Activated CD4-positive, alpha-beta T cell treated with anti-CD3 and anti-CD28 coated beads, Interleukin-2, amount 50 U/mL, for 4 hours (primary cell): Measurements from ENCODE around the gene COX8A.

ENCODE experiments used
- DNase-seq, 2 experiments: peaks; one replicate each; pipeline ENCODE4 v3.0.0-alpha.2; 2020

Gene COX8A

DNA sequence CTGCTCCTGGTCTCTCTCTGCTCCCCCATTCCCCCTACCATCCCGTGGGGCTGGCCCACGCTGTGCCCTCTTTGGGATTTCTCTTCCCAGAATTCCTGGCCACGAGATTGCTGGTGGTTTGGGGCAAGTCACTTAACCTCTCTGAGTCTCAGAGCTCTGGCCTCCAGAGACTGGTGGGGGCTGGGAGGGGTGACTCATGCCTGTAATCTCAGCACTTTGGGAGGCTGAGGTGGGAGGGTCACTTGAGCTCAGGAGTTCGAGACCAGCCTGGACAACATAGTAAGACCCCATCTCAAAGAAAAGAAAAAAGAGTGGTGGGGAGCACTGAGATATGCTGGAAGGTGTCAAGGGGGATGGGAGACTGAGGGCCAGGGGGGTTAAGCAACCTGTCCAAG is 30.2 kb downstream of the COX8A start:
- DNase-seq, result no peak

DNA sequence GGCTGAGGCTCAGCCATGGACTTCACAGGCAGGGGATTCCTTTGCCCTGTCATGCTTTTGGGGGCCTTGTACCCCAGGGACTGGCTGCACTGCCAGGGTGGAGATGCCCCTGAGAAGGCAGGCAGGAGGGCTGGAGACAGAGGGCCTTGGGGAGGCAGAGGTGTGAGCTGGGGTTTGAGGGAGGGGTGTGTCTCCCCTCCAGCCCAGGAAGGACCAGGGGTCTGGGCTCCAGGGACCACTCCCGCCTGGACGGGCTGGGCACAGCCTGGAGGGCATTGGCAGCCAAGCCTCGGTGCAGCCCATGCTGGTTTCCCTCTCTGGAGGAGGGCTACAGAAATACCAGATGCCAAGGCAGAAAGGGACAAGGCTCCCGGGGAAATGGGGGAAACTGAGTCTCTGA is 31.3 kb downstream of the COX8A start:
- DNase-seq, result no peak

DNA sequence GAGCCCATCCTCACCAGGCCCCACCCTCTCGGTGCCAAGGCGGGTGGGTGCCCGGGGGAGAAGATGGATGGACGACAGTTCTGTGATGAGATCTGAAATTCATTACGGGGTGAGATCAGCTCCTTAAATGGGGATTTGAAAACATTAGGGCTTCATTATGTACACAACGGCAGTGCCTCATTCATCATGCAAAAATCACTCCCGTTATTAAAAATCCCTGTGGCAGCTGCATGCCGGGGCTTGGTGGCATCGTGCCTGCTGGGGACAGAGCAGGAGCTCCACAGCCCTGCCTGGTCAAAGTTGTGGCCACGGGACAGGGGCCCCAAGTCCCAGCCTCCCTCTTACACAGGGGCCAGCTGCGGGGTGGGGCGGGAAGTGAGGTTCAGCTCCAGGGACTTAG is 32.0 kb downstream of the COX8A start:
- DNase-seq, result no peak

GRCh38 chr11:64007160-64007628 is 32.8 kb downstream of the COX8A start:
- no peak for DNase-seq

DNA sequence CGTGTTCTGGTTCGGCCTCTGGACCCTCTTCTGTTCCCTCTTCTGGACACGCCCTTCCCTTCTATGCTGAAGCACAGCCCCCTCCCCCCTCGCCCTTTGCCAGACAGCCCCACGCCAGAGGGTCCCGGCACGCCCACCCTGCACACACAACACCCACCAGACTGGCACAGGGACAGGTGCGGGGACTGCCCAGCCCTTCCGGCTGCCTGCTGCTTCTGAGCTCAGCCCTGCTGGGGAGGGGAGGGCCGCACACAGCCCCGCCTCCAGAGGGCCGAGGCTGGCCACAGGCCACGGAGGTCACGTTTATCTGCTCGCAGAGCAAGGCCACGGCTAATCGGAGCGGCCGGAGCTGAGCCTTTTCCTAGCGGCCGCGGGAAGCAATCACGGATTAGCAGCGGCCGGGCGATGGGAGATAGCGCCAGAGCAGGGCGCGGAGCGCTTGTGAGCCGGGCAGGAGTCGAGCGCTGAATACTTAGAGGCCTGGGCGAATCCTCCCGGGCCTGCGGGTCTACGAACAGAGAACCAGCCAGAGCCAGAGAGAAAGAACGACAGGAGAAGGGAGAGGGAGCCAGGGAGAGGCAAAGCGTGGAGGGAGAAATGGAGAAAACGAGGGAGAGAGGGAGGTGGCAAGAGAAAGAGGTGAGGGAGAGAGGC is 33.3 kb downstream of the COX8A start:
- no peak for DNase-seq

- DNase-seq, result no peak
Observed at GRCh38 chr11:64008283-64008913, 34.0 kb downstream of the COX8A start.

DNA sequence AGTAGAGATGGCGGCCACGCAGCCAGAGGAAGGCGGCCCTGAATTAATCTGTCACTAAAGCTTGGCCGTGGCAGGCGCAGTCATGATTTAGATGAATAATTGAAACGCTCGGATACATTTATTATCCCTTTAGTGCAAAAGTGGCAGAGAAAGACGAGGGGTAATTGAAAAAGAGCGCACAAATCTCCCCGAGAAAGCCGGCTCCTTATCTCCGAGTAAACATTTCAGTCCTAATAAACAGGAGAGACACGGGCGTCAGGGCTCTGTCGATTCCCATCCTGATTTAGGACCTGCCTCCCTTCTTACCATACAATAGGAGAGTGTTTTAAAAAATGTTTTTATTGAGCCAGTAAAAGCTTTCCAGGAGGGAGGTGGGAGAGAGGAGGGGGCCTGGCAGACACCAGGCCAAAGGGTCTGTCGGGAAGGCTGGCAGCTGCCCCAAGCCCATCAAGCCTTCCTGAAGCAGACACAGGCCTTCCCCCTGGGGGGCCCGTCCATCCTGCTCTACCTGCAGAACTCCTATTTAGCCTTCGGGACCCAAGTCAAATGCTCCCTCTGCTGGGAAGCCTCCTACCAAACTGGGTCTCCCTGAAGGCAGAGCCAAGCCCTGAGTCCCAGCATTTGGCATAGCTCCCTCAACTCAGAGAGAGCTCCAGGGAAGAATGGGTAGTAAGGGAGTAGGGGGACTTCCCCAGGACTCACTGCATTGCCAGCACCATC is 34.7 kb downstream of the COX8A start:
- DNase-seq, result no peak

DNA sequence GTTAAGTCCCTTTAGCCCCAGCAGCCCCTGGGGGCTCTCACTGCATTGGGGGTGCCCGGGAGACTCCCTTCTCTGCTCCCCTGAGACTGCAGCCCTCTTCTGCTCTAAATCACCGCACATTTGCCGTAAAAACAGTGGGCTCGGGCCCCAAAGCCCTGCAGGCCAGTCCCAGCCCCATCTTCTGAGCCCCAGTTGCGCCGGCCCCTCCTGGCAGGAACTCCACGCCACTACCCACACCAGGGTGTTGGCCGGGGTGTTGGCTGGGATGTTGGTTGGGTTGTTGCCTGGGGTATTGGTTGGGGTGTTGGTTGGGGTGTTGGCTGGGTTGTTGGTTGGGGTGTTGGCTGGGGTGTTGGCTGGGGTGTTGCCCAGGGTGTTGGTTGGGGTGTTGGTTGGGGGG is 35.3 kb downstream of the COX8A start:
- DNase-seq, result no peak

GRCh38 chr11:64010783-64011182 is 36.4 kb downstream of the COX8A start:
- no peak for DNase-seq

- DNase-seq, result no peak
Observed at GRCh38 chr11:64011371-64011770, 37.0 kb downstream of the COX8A start.

GRCh38 chr11:64013141-64013896 is 38.9 kb downstream of the COX8A start:
- no peak for DNase-seq

GRCh38 chr11:64014356-64014755 is 39.9 kb downstream of the COX8A start:
- no peak for DNase-seq

GRCh38 chr11:64015510-64015909 is 41.1 kb downstream of the COX8A start:
- no peak for DNase-seq

DNA sequence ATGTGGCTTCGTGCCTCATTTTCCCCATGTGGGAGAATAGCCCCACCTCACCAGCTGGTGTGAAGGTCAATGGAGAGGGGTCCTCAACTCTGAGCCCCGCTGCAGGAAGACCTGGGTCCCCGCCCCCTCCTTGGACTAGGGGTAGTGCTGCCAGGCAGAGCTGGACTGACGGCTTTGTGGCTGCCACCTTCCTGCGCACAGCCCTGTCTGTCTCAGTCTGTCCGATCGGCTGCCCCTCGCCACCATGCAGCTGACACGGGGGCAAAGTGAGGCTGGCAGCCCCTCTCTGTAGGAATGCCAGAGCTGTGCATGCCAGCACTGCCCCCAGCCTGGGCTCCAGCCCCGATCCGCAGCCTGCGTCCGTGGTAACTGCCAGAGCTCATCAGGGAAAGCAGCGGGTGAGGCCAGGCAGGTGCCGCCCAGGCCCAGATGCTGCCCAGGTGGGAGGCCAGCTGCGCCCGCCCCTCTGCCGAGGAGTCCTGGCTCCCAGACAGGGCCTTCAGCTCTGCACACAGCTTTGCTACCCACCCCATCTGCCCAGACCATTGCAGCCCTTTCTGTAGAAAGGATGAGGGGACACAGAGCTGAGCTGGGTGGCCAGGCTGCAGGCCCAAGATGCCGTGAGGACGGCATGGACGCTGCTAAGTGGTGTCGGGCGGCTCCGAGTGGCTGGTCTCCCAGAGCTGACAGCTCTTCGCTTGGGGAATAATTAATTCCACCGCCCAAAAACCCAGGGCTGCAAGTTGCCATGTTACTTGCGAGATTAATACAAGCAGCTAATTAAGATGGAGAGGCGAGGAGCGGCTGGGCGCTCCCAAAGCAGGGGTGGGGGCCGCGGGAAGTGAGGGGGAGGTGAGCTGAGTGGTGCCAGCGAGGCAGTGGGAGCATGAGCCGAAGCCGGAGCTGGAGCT is 41.8 kb downstream of the COX8A start:
- no peak for DNase-seq

DNA sequence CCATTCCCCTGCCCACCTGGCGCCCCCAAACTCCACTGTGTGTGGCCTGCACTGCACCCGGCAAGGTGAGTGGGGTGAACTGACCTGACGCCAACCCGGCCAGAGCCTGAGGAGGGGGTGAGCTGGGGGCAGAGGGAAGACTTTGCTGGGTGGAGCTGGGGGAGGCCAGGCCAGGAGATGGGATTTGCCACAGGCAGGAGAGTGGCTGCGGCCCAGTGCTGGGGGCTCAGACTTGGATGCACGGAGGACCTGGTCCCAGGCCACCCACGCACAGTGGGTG is 43.5 kb downstream of the COX8A start:
- no peak for DNase-seq

GRCh38 chr11:64018310-64018709 is 43.9 kb downstream of the COX8A start:
- DNase-seq, result no peak

DNA sequence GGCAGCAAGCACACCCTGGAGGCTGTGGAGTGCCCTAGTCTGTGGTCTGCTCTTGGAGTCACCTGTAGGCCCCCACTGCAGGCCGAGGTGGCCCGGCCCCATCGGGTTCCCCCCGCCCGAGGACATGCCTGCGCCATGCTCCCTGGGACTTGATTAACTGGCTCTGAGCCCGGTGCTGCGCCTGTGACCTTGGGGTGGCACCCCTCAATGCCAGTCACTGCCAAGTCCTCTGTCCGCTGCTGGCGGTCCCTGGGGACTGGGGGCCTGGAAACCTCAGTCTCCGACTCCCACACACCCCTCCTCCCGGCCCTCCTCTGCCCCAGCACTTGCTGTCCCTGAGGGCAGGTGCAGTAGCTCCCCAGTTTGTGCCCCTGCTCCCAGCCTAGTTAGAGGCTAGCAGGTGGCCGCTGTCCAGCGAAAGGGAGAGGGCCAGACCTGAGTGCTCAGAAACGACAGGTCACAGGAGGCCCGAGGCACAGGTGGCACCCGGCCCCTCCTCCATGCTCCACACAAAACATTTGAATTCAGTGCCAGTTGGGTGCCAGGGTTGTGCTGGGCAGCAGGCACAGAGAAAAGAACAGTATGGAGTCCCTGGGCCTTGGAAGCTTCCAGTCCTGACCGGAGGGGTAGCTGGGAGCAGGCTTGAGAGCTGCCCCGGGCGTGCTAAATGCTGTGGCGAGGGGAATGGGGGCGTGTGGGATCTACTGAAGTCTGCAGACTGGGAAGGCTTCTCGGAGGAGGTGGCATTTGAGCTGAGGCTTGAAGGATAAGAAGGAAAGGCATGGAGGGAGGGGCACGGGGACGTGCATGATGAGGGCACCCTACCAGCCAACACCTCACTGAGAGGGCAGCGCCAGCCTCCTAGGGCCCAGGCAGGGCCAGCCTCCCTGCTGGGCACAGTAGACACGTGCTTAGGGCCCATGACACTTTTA is 45.0 kb downstream of the COX8A start:
- DNase-seq, result no peak

- DNase-seq, result no peak
Observed at GRCh38 chr11:64020976-64021756, 46.7 kb downstream of the COX8A start.

DNA sequence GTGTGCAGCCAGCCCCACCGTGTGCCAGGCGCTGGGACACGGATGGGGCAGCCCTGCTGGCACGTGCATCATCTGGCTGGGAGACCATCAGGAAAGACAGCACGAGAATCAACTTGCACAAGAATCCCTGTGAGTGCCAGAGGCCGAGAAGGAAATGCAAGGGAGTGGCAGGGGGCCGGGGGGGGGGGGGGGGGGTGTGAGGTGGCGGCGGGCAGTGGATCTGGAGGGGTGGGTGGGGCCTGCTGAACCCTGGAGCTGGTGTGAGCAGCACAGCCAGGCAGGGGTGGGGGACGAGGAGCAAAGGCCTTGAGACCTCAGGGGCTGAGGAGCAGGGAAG is 47.3 kb downstream of the COX8A start:
- DNase-seq, result no peak

GRCh38 chr11:64022125-64022784 is 47.8 kb downstream of the COX8A start:
- DNase-seq, result no peak
